Fibroblast of the conjunctiva (primary cell): ENCODE results near the gene KIF6.

Experiments used
- DNase-seq: peaks from one replicate; pipeline ENCODE4 v3.0.0-alpha.2; 2010; ENCODE audit warnings: low read depth

KIF6 gene

GRCh38 chr6:39594285-39594684 is 130.9 kb downstream of the KIF6 start:
- no peak for DNase-seq

DNA sequence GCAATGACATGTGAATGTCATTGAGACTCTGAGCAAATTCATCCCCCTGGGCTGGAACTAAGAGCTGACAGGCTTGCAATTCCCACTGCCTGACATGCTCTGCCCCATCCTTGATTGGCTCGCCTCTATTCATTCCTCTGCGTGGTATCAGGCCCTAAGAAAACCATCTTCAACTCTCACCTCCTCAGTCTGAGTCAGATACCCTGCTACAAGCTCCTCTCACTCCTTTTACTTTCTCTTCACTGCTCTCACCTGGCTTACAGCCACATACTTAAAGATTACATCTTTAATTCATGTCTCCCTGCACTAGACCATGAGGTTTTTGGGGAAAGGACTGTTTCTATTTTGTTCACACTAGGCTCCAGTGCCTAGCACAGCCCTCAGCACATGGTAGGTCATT is 131.6 kb downstream of the KIF6 start:
- no peak for DNase-seq

DNA sequence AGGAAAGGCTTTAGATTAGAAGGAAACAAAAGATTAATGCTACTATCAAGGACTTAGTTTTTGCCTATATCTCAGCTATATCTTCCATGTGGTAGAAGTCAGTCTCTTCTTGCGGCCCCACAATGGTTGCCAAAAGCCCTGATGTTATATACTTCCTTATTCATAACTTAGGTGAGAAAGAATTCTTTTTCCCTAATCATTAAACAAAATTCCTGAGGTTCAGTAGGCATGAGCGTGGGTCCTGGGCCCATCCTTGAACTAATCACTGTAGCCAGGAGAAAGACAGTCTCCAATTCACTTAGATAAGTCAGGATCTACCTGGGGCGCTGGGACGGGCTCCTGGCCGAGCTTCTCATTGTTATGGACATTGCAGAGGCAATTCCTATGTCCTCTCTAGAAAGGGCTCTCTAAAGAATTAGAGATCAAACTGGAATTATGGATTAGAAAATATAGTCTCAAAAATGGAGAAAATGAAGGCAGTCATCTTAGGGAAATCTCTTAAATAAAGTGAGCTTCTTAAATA is 134.3 kb downstream of the KIF6 start:
- DNase-seq = no peak

DNA sequence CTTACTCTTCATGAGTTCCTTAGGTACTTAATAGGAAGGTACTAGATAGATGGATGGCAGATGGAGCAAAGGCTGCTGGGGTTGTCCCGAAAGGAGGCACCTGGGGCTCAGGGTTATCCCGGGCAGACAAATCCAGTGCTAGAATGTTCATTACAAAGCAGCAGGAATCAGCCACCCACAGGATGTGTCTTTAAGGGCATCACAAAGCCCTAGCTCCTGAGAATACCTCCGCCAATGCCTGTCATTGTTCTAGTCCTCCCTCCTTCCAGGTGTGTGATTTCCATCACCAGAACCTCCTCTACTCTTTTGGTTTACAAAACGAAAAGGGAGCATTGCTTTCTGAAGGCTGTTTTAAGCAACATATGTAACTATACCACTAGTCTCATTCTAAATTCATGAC is 138.1 kb downstream of the KIF6 start:
- DNase-seq = no peak

GRCh38 chr6:39585641-39586040 is 139.6 kb downstream of the KIF6 start:
- no peak for DNase-seq

- no peak for DNase-seq
These were observed 147.6 kb downstream of the KIF6 start for GRCh38 chr6:39577446-39578165.

GRCh38 chr6:39576556-39577303 is 148.5 kb downstream of the KIF6 start:
- no peak for DNase-seq

DNA sequence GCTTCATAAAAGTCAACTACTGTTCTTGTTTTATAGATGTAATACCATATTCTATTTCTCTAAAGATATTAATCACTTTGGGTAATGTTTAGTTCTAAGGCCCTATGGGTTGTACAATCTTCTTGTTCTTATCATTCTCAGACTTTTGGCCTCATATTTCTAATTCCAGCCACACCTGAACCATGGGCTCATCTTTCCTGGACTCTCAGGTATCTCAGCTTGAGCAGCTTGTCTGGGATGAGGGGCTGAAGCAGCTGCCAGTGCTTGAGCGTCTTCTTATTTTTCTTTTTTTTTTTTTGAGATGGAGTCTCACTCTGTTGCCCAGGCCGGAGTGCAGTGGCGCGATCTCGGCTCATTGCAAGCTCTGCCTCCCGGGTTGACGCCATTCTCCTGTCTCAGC is 150.2 kb downstream of the KIF6 start:
- no peak for DNase-seq

GRCh38 chr6:39573541-39573940 is 151.7 kb downstream of the KIF6 start:
- no peak for DNase-seq

GRCh38 chr6:39572661-39573340 is 152.4 kb downstream of the KIF6 start:
- no peak for DNase-seq

DNA sequence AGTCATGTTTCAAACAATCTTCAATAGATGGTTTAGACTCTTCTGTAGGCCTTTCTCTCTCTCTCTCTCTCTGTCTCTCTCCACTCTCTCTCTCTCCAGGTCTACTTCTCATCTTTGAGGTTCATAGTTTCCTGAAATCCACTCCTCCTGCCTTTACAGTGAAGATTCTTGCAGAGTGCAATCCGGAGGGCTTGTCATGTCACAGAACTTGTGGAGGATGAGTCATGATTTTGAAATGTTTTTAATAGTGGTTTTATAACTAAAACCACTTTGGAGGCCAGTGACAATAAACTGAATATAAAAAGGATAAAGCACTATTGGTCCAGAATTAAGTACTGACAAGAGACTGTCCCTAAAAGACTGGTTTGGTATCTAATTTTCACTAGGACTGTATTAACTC is 156.3 kb downstream of the KIF6 start:
- DNase-seq = peak; percentile 22

- DNase-seq = no peak
These were observed 158.1 kb downstream of the KIF6 start for GRCh38 chr6:39567091-39567490.

DNA sequence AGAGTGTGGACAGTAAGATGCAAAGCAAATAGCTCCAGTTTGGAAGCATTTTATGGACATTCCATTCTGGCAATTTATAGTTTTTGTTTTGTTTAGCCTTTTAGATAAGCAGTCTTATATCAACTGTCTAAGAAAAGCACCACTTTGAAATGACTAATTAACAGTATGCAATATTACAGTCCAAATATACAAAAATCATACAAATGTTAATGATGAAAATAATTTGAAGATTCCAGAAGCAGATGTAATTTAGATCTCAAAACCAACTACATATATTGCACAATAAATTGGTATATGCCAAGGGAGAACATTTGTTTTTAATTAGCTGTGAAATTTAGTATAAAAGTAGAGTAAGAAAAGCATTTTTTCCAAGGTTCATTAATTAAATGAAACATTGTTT is 158.8 kb downstream of the KIF6 start:
- no peak for DNase-seq

- DNase-seq = no peak
These were observed 159.3 kb downstream of the KIF6 start for GRCh38 chr6:39565956-39566355.

GRCh38 chr6:39563566-39564311 is 161.5 kb downstream of the KIF6 start:
- no peak for DNase-seq

GRCh38 chr6:39561536-39562266 is 163.5 kb downstream of the KIF6 start:
- DNase-seq = no peak

- no peak for DNase-seq
These were observed 164.3 kb downstream of the KIF6 start for GRCh38 chr6:39560915-39561314.

DNA sequence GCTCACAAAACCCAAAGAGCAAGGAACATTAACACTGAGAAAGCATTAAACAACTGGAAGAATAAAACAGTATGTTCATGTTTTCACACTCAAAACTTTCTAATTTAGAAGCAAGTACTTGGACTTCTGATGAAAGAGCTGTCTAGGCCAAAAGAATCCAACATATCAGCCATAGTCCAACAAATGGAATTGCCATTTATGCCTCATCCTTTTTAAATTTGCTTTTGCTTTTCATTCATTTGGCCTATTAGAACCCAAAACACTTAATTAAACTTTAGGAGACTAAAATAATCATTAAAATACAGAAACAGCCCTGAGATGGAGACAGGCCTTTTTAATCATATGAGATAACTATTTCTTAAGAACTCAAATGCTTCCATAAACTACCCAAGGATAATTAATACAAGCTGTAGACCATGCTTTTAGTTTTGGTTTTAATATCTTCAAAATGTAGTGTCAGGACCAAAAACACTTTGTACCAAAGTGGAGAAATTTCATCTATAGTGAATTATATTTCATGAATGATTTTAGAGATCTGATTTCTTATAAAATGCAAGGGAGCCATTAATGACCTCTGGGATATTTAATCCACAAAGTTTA is 166.5 kb downstream of the KIF6 start:
- DNase-seq = no peak

- DNase-seq = no peak
These were observed 167.1 kb downstream of the KIF6 start for GRCh38 chr6:39558079-39558478.

DNA sequence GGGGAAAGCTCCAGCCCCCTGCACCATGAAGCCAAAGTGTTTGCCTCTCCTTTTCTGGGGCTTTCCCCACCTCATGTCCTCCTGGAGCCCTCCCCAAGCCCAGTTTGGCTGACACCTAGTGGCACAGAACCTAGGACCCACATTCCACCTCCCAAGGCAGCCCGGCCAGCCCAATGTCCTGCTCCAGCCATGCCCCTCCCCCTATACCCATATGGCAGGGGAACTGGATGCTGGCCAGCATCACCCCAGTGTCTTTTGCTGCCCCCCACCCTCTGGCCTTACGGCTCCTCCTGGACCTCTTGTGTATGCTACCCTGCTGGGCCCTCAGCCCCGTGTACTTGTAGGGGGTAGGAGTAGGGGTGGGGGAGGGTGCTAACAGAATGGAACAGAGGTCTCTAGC is 170.1 kb downstream of the KIF6 start:
- no peak for DNase-seq
